NB4 (cell line): ENCODE results near the gene KRAS.

ENCODE experiments used
- DNase-seq: peaks from one replicate; pipeline ENCODE4 v3.0.0; 2010; ENCODE audit warnings: low read depth
- H3K4me3 ChIP-seq: one replicate; pipeline ENCODE4 v1.5.1; 2011; ENCODE audit warnings: mild to moderate bottlenecking, low read depth, low read length, moderate library complexity
- CTCF ChIP-seq: IDR thresholded peaks from one replicate; pipeline ENCODE4 v1.5.1; 2012; ENCODE audit warnings: low read depth, low read length
- MAX ChIP-seq: IDR thresholded peaks from 2 replicates; pipeline ENCODE4 v1.6.1; 2011; ENCODE audit warnings: low read depth, low read length
- MYC ChIP-seq: IDR thresholded peaks from 2 replicates; pipeline ENCODE4 v1.6.1; 2011; ENCODE audit warnings: low read depth, low read length
- POLR2A ChIP-seq: IDR thresholded peaks from 2 replicates; pipeline ENCODE4 v1.6.1; 2011; ENCODE audit warnings: mild to moderate bottlenecking; ENCODE audit not compliant: insufficient read length; ENCODE audit errors: extremely low read depth

KRAS gene

GRCh38 chr12:25256005-25256404, 5.3 kb upstream of the KRAS start:
- H3K4me3 ChIP-seq, result no peak overlapping the region
- TF ChIP-seq CTCF (no peak), MYC (no peak), POLR2A (no peak), MAX (no peak)
- DNase-seq, result no peak

- no peak for DNase-seq
- no peak for TF ChIP-seq MYC
- no peak for TF ChIP-seq MAX
- no peak for TF ChIP-seq CTCF
- TF ChIP-seq POLR2A, result no peak
- H3K4me3 ChIP-seq, result no peak overlapping the region
These were observed 3.6 kb upstream of the KRAS start for GRCh38 chr12:25254271-25254880.

GRCh38 chr12:25253371-25254068, 2.8 kb upstream of the KRAS start:
- no peak for DNase-seq
- TF ChIP-seq POLR2A (no peak), MYC (no peak), CTCF (no peak), MAX (no peak)
- no peak overlapping the region for H3K4me3 ChIP-seq

GRCh38 chr12:25252946-25253345, 2.2 kb upstream of the KRAS start:
- TF ChIP-seq CTCF (no peak), MAX (no peak), MYC (no peak), POLR2A (no peak)
- no peak for DNase-seq
- H3K4me3 ChIP-seq, result no peak overlapping the region

- TF ChIP-seq MAX, result no peak
- DNase-seq, result no peak
- peak overlapping the region; percentile 70 for H3K4me3 ChIP-seq
These were observed 1.0 kb upstream of the KRAS start for GRCh38 chr12:25251769-25252168.

GRCh38 chr12:25249931-25250738, 594 bp downstream of the KRAS start:
- peak overlapping the region; percentile 71 for H3K4me3 ChIP-seq
- peak; percentile 82 for DNase-seq
- TF ChIP-seq CTCF (no peak), MAX (0 out of 2 replicates have a peak, but pooled peaks have one; percentile 48), MYC (peak; percentile 27; the same call in 1 of the 2 replicates), POLR2A (no peak)
